ENCODE results near the gene MAG. TPM values are rescaled to one million over a fixed set of nuclear protein-coding genes. Genes with fewer than 3 reads are reported as not detected.

Gene MAG
- total RNA-seq, 6 experiments from 2014 or later = not detected

DNA sequence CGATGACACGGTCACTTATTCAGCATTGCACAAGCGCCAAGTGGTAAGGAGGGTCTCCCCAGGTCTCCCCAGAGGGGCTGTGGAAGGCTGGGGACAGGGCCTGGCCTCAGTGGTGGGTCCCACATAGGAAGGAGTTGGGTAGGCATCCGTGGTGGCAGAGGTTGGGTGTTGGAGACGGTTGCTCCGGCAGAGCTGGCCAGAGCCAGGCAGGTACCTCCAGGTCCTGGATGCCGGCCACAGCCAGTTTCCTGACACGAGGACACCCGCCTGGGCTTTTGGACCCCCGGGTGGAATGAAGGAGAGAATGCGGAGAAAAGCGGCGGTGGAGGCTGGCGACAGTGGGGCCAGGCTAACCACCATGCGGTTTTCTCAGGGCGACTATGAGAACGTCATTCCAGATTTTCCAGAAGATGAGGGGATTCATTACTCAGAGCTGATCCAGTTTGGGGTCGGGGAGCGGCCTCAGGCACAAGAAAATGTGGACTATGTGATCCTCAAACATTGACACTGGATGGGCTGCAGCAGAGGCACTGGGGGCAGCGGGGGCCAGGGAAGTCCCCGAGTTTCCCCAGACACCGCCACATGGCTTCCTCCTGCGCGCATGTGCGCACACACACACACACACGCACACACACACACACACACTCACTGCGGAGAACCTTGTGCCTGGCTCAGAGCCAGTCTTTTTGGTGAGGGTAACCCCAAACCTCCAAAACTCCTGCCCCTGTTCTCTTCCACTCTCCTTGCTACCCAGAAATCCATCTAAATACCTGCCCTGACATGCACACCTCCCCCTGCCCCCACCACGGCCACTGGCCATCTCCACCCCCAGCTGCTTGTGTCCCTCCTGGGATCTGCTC is 54.5 kb downstream of the MAG start:
- no peak for DNase-seq
- Mint-ChIP-seq H3K4me1 (ENCODE audit: low read depth) (no peaks in the 10 kb centered on the region), H3K27me3 (ENCODE audit: insufficient read depth) (peaks cover 39% of the 10 kb centered on the region), H3K36me3 (ENCODE audit: low read depth) (no peaks in the 10 kb centered on the region), H3K27ac (no peak overlapping the region), H3K4me3 (no peak overlapping the region), H3K9me3 (no peaks in the 10 kb centered on the region)
- TF ChIP-seq, protein P1, sequence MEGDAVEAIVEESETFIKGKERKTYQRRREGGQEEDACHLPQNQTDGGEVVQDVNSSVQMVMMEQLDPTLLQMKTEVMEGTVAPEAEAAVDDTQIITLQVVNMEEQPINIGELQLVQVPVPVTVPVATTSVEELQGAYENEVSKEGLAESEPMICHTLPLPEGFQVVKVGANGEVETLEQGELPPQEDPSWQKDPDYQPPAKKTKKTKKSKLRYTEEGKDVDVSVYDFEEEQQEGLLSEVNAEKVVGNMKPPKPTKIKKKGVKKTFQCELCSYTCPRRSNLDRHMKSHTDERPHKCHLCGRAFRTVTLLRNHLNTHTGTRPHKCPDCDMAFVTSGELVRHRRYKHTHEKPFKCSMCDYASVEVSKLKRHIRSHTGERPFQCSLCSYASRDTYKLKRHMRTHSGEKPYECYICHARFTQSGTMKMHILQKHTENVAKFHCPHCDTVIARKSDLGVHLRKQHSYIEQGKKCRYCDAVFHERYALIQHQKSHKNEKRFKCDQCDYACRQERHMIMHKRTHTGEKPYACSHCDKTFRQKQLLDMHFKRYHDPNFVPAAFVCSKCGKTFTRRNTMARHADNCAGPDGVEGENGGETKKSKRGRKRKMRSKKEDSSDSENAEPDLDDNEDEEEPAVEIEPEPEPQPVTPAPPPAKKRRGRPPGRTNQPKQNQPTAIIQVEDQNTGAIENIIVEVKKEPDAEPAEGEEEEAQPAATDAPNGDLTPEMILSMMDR (IDR thresholded peaks at IDR 0.05) = no peak

DNA sequence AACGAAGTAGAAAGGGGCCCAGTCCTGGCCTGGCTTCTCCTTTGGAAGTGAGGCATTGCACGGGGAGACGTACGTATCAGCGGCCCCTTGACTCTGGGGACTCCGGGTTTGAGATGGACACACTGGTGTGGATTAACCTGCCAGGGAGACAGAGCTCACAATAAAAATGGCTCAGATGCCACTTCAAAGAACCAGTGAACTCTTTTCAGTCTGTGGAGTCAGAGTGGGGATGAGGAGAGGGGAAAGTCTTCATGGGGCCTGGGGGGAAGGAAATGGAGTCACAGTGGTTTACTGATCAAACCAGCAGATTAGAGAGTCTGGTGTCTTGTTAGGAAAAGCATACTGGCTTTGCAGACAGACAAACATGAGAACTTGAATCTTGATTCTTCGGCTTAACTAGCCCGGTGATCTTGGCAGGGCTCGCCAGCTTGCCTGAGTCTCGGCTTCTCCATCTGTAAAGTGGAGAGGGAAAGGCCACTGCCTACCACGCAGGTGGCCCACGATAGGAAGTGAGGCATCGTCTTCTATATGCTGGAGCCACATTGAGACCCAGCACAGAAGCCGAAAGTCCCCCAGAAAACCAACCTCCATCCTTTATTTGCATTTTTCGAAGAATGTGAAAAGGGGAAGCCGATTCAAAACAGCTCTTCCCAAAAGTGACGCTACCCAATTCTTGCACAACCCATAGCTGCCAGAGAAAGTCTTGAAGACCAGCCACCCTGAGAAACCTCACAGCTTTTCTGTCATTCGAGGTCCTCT is 55.4 kb downstream of the MAG start, which contains the start of gene FFAR1:
TSS of gene FFAR1 (plus strand) at position 732 of the 759 bp plus-strand sequence. CDS start 3,650 bp downstream, outside the sequence.
- Mint-ChIP-seq H3K36me3 (ENCODE audit: low read depth) (no peaks in the 10 kb centered on the region), H3K27me3 (ENCODE audit: insufficient read depth) (peaks cover 37% of the 10 kb centered on the region), H3K4me1 (ENCODE audit: low read depth) (no peaks in the 10 kb centered on the region), H3K27ac (no peak within 1 kb of the TSS), H3K4me3 (no peak within 1 kb of the TSS), H3K9me3 (no peaks in the 10 kb centered on the region)
- no peak for DNase-seq
- TF ChIP-seq, protein P1 (IDR thresholded peaks at IDR 0.05) = no peak

DNA sequence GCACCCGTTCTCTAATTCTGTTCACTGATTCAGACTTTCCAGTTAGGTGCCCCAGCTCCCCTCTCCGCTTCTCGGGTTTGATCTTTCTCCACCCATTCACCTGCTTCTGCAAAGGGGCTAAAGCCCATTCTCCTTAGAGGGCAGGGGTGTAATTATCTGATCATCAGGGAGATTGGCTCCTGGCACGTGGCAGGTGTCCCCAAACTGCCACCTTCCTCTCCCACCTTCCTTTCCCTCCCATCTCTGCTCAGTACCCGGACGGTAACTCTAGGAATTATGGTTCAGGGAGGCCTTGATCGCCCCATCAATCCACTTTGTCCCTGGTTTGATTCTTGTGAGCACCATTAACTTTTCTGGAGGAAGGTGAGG is 56.0 kb downstream of the MAG start:
- Mint-ChIP-seq H3K4me3 (no peak overlapping the region), H3K27me3 (ENCODE audit: insufficient read depth) (peaks cover 39% of the 10 kb centered on the region), H3K9me3 (no peaks in the 10 kb centered on the region), H3K4me1 (ENCODE audit: low read depth) (no peaks in the 10 kb centered on the region), H3K27ac (no peak overlapping the region), H3K36me3 (ENCODE audit: low read depth) (no peaks in the 10 kb centered on the region)
- TF ChIP-seq, protein P1 (IDR thresholded peaks at IDR 0.05) = no peak
- DNase-seq = no peak

DNA sequence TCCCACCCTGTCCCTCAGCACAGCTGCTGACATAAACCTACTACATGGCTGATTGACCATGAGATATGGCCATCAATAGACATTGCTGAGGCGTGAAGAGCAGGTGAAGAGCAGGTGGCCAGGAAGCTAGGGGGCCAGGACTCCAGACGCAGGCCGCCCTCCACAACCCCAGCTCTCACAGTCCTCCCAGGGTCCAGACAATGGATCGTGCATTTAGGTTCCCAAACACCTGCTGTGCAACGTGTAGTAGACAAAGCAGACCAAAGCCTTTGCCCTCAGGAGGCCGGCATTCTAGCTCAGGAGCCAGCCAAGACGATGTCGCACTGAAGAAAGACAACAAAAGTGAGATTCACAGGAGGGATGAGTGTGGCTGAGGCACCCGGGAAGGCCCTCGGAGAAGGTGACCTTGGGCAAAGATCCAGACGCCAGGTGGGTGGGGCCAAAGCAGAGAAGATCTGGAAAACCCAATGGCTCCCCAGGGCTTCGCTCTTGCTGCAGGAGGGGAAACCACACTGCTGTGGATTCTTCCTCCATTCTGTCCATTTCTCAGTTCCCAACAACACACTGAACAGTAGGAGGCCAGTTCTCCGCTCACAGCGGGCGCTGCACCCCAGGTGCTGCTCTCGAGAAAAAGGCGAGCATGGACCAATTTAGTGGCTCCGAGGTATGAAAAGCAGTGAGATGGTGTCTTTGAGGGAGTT is 57.1 kb downstream of the MAG start:
- Mint-ChIP-seq H3K4me1 (ENCODE audit: low read depth) (no peaks in the 10 kb centered on the region), H3K9me3 (no peaks in the 10 kb centered on the region), H3K27ac (no peak overlapping the region), H3K4me3 (no peak overlapping the region), H3K36me3 (ENCODE audit: low read depth) (no peaks in the 10 kb centered on the region), H3K27me3 (ENCODE audit: insufficient read depth) (peaks cover 32% of the 10 kb centered on the region)
- no peak for DNase-seq
- TF ChIP-seq, protein P1 (IDR thresholded peaks at IDR 0.05) = no peak

All from HFFc6 (cell line).